Brain pericyte (primary cell): ENCODE results near the gene CXCL3.

Experiments used
- DNase-seq: peaks from one replicate; pipeline ENCODE4 v3.0.0-alpha.2; 2012; ENCODE audit warnings: low read depth, low spot score

The CXCL3 gene

GRCh38 chr4:74014332-74014731 is 24.2 kb downstream of the CXCL3 start:
- no peak for DNase-seq

- no peak for DNase-seq
Observed at GRCh38 chr4:74013264-74013663, 25.2 kb downstream of the CXCL3 start.

DNA sequence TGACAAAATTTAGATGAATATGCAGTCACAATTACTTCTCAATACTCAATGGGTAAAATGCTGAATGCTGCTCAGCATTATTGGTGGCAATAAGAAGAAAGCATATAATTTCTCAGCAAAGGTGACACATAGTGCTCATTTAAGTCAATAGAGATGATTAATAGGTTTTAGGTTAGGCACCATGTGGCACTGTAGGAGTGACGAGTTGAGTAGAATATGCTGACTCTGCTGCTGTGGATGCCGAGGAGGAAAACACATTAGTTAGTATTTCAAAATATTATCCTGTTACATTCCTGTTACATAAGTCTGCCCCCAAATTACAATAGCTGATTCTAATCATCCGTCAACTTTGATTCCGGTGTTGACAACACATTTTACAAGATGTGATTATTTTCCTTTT is 26.4 kb downstream of the CXCL3 start:
- DNase-seq, result no peak

GRCh38 chr4:74009307-74009706 is 29.2 kb downstream of the CXCL3 start:
- no peak for DNase-seq

DNA sequence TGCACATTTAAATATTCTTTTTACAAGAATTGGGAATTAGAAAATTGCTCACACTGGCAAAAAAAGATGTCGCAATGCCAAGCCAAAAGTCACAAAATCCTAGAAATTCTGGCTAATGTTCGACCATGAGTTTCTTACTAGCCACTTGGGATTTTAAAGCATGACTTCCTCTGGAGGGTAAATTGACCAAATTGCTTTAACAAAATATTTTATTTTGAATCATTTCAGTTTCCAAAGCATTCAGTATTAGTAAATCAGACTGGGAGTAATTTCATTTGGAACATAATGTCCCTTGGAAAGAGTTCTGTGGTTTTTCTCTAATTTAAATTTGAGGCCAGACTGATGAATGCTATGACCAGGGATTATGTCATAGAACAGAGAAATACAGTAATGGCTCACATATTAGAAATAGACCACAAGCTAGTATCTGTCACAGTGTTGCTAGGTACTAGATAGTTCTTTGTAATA is 32.4 kb downstream of the CXCL3 start:
- DNase-seq, result no peak

GRCh38 chr4:74005528-74005927 is 33.0 kb downstream of the CXCL3 start:
- DNase-seq, result no peak

- DNase-seq, result no peak
Observed at GRCh38 chr4:74004668-74005067, 33.8 kb downstream of the CXCL3 start.

GRCh38 chr4:74000301-74000700 is 38.2 kb downstream of the CXCL3 start:
- no peak for DNase-seq

- no peak for DNase-seq
Observed at GRCh38 chr4:73998040-73999011, 40.2 kb downstream of the CXCL3 start, which contains the start of gene CXCL5. TSS of gene CXCL5 (minus strand) at chr4:73998677. CDS start at chr4:73998581, 96 bp downstream.

DNA sequence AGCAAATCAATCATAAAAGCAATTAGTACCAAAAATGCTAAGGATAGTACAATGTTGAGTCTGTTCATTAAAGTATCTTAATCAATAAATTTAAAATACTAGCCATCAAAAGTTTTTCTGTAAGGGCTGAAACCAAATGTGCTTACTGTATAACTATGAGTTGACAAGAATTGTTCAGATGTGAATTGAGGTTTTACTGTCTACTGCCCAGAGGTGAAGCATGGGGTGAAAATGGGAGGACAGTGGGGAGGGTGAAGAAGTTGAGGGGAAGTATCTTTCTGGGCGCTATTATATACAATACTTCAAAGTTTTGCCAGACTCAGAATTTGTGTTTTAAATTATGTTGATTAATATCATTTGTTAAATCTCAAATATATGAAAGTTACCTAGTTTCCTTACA is 46.4 kb downstream of the CXCL3 start:
- no peak for DNase-seq

DNA sequence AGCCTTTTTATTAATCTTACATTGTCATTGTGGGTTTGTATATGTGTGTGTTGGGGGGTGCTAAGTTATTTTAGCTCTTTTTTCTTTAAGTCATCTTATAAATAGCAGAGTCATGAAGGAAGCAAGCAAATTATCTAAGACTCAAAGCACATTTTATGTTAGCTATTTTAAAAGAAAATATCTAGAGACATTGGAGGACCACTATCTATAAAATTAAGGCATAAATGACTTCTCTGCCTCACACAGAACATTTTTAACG is 46.8 kb downstream of the CXCL3 start:
- no peak for DNase-seq

DNA sequence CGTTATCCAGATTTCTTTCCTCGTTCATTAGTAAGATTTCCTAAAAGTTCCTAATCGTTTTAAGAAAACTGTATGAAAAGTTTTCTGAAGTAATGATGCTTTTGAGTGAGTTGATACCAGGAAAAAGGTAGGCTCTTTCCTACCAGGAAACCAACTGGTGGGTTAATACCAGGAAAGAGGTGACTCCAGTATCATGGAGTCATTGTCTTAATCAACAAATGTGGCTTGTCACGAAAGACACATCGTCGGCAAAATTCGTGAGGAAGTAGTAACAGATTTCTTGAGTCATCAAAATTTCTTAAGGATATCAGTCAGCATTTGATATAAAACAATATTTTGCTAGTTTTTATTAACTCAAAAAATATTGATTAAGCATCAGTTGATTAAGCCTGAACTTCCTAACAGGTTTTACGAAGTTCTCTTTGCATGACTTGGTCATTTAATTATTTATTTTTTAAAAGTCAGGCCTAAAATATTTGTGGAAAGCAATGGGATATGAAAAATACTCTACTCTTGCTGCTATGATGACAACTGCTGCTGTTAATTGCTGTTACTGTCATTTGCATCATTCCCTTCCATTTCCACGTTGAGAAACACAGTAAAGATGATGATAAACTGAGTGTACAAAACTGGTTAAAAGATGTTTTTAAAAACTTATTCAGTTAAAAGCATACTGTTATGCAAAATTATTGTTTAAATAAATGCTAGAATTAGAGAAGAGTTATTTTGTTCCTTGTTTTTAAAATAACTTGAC is 47.3 kb downstream of the CXCL3 start:
- DNase-seq, result no peak

DNA sequence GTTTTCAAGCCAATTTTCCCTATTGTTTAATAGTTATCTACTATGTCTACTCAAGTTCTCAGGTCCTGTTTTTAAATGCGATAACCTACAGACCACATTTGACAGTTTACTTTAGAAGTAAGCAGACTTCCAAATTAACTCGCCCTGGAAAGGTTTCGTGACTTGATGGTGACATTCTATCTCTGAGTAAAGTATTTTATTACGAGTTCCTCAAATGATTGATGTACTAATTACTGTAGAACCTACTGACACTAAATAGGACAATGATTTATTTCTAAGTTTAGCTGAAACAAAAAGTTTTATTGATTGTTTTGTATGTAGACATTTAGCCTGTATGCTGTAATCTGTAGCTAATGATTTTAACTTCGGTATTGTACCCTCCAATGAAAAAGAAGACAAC is 48.6 kb downstream of the CXCL3 start:
- DNase-seq, result no peak

DNA sequence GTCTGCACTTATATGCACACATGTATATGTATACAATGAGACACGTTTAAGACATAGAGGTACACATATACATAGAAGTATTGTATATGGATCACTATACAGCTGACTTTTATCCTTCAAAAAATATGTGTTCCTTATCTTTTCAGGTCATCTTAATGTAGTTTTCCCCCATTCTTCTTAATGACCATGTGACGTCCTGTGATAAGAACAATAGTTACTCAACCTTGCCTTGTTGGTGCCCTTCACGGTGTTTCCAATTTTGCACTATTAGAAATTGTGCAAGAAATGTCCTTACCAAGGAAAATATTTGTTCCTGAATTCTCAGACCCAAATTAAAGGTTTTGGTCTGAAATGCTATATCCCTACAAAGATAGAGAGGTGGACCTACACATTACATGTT is 49.5 kb downstream of the CXCL3 start:
- no peak for DNase-seq

- no peak for DNase-seq
Observed at GRCh38 chr4:73988061-73988460, 50.4 kb downstream of the CXCL3 start, which contains the start of gene PPBP. TSS of gene PPBP (minus strand) at chr4:73988190. CDS start at chr4:73988103, 87 bp downstream.
